GM18499 (cell line): ENCODE measurements around the gene PPP5C.
"Not testable (repeated sequence)": the region's sequence is repeated elsewhere in the genome, so short reads cannot be mapped to it uniquely, and the experiment has no call there.

ENCODE experiments used
- ATAC-seq: cut with Tn5 transposase; IDR thresholded peaks from one replicate; pipeline ENCODE4 v1.9.1; 2021; ENCODE audit warnings: moderate number of reproducible peaks; ENCODE audit not compliant: insufficient read depth, unreplicated experiment

PPP5C gene

DNA sequence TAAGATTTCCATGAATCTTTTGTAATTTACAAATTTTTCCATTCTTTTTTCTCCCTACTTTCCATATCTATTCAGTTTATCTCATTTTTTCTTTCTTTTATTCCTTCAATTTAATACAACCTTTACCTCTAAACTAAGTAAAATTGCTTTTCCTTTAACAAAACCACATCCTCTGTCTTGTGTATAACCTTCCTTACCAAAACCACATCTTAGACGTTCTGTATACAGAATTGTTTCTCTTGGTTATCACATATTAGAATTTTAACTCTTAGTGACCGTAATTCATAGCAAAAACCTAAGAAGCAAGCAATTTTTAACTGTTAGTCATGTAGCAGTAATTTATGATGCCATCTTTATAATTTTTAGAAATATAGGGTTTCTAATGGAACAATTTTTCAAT lies 15.0 kb downstream of the PPP5C start:
- no peak for ATAC-seq

DNA sequence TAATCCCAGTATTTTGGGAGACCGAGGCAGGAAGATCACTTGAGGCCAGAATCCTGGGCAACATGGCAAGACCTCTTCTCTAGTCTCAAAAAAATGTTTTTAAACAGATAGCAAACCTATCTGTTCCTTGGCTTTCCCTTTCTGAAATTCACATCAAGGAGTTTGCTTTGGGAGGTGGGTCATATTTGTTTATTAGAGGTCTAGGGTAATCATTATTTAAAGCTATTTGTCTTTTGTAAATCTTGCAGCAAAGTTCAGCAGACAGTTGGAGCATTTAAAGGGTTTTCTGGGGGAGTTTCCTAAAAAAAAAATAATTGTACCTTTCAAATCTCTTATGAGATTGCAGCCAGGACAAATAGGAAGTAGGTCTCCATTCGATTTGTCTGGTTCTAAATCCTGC lies 17.5 kb downstream of the PPP5C start:
- no peak for ATAC-seq

DNA sequence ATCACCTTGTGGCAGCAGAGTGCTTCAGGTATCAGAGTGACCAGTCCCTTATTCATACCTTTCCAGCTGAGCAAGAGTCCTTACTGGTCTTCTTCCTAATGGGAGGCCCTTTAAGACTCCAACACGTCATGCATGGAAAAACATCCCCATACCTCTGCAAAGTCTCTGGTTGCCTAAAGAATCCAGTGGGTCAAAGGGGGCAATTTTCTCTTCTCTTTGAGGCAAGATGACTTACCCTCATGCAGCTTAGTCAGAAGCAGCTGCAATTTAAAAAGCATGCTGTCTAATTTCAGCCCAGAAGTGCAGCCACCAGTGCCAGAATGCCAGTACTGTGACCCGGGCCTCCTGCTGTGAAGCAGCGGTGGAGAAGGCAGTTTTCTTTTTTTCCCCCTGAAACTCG lies 18.7 kb downstream of the PPP5C start:
- no peak for ATAC-seq

DNA sequence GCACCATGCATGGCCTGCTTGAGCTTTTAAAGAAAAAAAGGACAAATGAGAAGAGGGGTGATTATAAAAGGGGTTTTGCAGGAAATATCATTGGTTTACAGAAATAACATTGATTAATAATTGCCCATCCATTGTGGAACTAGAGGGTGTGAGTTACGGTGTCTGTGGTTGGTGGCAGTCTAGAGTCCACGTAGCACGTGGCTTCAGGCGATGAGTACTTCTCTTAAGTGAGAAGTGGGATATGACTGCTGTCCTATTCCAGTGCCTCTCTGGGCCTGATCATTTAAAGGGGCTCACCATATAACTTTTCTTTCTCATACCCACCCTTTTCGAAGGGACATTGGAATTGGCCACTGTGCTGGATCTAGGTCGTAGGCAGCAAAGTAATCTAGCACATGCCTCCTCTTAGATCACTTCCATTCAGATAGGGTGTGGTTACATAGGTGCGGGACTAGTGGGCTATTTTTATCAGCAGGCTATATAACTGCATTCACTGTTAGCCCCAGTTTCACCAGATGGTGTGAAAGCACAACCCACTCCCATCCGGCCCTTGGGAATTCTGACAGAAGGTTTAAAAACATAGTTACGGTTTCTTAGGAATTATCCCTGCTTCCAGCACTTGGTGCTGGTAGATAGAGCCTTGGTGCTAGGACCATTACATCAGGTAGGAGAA lies 19.9 kb downstream of the PPP5C start:
- ATAC-seq, result no peak

DNA sequence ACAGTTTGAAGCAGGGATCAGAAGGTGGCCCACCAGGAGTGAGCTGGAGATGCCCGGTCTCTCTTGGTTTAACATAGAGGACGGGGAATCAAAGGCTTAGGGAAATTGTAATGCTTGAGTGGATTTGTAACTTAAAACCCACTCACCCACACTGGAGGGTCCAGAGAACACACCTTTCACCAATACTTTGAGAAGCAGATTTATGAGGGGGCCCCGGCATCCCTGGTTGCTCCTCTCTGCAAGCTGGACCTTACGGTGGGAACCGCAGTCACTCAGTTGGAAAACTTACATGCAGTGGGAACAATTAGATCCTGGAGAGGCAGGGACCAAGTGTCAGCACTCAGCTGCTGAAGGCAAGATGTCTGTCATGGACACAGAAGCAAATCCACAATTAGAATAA lies 20.5 kb downstream of the PPP5C start:
- no peak for ATAC-seq

DNA sequence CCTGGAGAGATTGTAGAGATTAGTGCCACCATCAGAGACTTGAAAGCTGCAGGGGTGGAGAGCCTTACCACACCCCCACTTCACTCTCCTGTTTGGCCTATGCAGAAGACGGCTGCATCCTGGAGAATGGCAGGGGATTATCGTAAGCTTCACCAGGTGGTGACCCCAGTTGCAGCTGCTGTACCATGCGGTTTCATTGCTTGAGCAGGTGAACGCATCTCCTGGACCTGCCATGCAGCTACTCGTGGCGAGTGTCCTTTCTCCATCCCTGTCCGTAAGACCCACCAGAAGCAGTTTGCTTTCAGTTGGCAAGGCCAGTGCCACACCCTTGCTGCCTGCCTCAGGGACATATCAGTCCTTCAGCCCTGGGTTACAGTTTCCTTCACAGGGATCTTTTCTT lies 21.2 kb downstream of the PPP5C start:
- no peak for ATAC-seq

- no peak for ATAC-seq
These were observed 22.9 kb downstream of the PPP5C start for GRCh38 chr19:46369817-46370216.

DNA sequence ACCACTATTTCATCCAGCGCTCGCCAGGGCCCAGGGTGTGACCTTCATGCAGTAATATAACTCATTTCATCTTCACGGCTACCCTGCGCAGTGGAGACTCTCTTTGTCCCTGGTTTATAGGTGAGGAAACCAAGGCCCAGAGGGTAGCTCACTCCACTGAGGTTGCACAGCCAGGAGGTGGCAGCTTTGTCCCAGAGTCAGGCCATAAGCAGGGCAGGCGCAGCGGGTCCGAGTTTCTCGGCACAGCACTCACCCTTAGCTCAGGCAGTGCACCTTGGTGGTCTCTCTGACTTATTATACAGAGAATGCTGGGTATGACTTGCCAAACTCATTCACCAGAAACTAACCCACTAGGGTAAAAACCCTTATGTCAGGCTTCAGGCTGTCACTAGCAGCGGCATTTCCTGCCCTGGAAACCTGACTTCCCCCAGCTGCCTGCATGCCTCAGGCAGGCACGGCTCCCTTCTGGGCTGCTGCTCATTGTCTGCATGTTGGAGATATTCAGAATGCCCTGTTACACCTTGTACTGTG lies 24.5 kb downstream of the PPP5C start:
- no peak for ATAC-seq

GRCh38 chr19:46372901-46373490 lies 26.1 kb downstream of the PPP5C start:
- ATAC-seq, result no peak

GRCh38 chr19:46373491-46374359 lies 26.8 kb downstream of the PPP5C start:
- no peak for ATAC-seq

DNA sequence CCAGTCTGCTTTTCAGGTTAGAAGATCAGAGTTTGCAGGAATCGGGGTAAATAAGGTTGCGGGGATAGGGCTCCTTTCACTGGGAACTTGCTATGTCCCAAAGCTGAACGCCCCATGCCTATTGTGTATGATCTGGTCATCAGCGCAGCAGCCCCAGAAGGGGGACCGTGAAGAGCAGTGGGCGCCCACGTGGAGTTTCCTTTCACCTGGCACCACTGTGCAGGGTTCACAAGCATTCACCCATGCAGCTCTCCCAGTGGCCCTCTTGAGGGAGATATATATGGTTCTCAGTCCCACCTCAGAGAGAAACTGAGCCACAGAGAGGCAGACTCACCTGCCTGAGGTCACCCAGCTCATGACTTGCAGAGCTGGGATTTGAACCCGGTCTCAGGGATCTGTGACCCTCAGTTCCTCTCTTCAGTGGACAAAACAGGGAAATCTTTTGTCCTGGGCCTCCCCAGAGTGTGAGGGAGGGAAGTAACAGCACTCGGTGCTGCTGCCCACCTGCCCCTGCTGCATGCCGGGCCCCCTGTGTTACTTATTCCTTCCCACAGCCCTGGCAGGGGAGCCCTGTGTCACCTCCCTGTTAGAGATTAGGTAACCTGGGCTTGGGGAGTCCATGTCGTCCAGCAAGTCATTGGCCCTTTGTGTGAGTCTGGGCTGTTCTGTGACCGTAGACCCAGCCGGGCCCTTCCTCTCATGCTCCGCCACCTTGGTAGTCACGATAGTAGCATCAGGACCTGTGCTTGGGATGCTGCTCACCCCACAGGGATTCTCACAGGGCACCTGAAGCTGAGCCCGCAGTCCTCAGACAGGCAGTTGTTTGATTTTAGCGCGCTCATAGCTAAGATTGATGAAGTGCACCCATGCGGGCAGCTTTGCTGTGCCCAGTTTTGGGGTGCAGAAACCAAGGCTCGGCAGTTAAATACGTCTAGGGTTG lies 27.9 kb downstream of the PPP5C start:
- no peak for ATAC-seq

DNA sequence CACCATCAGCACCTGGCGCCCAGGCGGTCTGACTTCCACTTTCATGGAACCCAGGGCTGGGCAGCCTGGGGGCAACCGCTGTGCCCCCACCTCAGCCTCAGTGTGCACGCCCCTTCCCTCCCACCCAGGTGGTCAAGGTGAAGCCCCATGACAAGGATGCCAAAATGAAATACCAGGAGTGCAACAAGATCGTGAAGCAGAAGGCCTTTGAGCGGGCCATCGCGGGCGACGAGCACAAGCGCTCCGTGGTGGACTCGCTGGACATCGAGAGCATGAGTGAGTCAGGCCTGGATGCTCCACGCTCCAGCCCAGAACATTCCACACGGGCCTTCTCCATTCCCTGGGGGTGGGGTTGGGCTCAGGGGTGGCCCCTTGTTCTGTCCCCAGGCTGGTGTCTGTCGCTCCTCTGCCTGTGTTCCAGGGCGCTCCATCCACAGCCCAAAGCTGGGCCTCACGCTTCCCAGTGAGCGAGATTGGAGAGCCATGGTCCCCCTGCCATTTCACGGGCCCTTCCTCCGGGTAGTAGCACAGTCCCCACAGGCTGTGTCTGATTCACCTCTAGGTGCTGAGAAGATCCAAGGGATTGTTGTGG lies 28.7 kb downstream of the PPP5C start:
- not testable (repeated sequence) for ATAC-seq

DNA sequence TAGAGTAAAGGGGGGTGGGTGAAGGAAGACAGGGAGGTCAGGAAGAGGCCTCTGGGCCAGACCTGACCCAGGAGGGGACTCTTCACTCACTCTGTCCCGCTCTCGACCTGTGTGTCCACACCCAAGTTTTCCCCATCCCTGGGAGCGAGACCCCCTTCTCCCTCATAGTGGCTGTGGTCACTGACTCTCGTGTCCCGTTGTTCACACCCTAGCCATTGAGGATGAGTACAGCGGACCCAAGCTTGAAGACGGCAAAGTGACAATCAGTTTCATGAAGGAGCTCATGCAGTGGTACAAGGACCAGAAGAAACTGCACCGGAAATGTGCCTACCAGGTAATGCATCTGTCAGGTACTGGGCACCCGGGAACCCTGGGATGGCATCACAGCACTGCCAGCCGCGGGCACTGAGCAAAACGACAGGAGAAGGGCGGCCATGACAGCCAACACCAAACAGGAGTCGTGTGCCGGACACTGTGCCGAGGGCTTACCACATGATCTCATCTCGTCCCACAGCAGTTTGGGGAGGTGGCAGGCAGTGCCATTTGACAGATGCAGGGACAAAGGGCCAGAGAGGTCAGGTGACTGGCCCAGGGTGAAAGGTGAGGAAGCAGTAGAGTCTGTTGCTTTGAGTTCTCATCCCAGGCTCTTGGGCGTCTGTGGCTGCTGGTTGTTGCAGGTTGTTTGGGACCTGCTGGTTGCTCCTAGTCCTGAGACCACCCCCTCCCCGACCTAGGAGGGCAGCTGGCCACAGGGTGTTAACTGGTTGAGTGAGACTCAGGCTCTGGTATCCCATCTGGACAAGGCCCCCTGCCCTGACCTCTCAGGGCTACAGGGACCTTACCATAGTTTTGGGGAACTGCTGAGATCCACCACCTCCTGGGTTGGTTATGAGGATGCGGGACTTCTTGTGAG lies 29.6 kb downstream of the PPP5C start:
- ATAC-seq, result no peak

DNA sequence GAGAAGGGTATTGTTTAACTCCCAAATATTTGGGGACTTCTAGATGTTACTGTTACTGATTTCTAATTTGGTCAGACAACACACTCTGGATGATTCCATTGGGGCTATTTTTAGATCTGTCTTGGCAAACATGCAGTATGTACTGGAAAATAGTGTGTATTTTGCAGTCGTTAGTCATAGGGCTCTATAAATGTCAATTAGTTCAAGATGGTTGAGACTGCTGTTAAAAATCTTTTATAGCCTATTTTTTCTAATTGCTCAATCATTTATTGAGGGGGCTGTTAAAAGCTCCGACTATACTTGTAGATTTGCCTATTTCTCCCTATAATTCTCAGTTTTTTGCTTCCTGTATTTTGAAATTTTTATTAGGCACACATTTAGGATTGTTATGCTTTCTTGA lies 31.4 kb downstream of the PPP5C start:
- ATAC-seq, result no peak

DNA sequence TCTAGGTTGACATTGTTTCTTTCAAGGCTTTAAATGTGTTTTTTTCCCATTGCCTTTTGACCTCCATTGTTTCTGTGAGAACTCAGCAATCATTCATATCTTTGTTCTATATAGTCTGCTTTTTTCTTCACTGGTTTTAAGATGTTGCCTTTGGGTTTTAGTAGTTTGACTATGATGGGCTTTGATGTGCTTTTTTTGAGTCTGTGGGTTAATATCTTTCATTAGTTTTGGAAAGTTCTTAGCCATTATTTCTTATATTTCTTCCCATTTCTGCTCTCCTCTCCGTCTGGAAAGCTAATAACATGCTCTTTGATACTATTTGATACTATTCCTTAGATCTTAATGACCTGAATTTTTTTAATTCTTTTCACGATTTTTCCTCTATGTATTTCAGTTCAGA lies 33.8 kb downstream of the PPP5C start:
- no peak for ATAC-seq

DNA sequence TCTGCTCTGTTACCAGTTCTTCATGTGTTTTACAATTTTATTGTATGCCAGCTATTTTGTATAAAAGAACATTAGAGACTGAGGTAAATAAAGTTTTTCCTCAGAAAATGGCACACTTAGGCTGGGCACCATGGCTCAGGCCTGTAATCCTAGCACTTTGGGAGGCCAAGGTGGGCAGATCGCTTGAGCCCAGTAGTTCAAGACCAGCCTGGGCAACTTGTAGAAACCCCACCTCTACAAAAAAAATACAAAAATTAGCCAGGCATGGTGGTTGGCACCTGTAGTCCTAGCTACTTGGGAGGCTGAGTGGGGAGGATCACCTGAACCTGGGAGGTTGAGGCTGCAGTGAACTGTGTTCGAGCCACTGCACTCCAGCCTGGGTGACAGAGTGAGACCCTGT lies 34.5 kb downstream of the PPP5C start:
- no peak for ATAC-seq

GRCh38 chr19:46381756-46382345 lies 35.0 kb downstream of the PPP5C start:
- no peak for ATAC-seq

DNA sequence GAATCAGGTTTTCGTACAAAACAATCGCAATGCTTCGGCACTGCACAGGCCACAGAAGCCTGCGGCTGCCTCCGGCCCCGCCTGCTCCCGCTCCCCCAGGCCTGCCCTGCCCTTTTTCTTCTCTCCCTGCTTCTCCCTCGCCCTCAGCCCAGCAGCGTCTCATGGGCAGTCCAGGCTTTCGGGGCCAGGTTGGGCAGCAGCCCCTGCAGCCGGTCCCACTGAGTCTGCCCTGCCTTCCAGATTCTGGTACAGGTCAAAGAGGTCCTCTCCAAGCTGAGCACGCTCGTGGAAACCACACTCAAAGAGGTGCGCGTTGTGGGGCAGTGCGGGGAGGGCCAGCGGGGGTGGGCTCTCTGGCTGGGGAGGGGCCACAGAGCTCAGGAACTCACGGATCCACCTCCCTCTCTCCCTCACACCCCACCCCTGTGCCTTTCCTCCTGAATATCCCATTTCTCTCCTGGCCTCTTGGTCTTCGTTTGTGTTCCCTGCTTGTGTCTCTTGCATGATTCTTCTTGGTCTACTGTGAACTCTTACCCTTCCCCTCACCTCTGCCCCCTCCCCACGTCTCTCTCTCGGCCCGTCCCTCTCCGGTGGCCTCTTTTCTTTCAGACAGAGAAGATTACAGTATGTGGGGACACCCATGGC lies 36.4 kb downstream of the PPP5C start:
- ATAC-seq, result no peak
